GM12878 (cell line): ENCODE measurements around the gene SPATA22.

Experiments
- BCL11A ChIP-seq: IDR thresholded peaks from 2 replicates; pipeline ENCODE4 v1.6.1; 2011; ENCODE audit warnings: low read depth, low read length
- ETV6 ChIP-seq, 2 experiments: fragments of 450-650 bp in 1 of 2; IDR thresholded peaks in 1 of 2; conservative IDR thresholded peaks in 1 of 2; 2 replicates each; pipeline ENCODE4 v1.6.1; 2014; ENCODE audit warnings: antibody characterized with exemption in 1 of 2, borderline replicate concordance in 1 of 2, low read depth in 1 of 2, mild to moderate bottlenecking in 1 of 2, moderate library complexity in 1 of 2
- EZH2 ChIP-seq: IDR thresholded peaks from 2 replicates; pipeline ENCODE4 v1.6.1; 2012; ENCODE audit warnings: low read depth, mild to moderate bottlenecking, control low read depth, inconsistent platforms, low read length, borderline replicate concordance; ENCODE audit not compliant: control insufficient read depth
- HCFC1 ChIP-seq: fragments of 150-350 bp; IDR thresholded peaks from 2 replicates; pipeline ENCODE4 v1.6.1; 2014; ENCODE audit warnings: low read length
- MXI1 ChIP-seq: fragments of 150-350 bp; IDR thresholded peaks from 2 replicates; pipeline ENCODE4 v1.6.1; 2011; ENCODE audit warnings: low read depth, mild to moderate bottlenecking, inconsistent platforms, low read length, improper control_type of control experiment
- POLR2A ChIP-seq: IDR thresholded peaks from 2 replicates; pipeline ENCODE4 v1.6.1; 2011; ENCODE audit warnings: low read depth, mild to moderate bottlenecking, low read length
- TF ChIP-seq, protein P1 (sequence below): IDR thresholded peaks from 2 replicates; pipeline ENCODE4 v1.6.1; 2012; ENCODE audit warnings: low read depth, low read length, improper control_type of control experiment

GRCh38 chr17:3505008-3505407, 33.4 kb upstream of the SPATA22 start:
- no peak for TF ChIP-seq ETV6 (conservative IDR thresholded peaks at IDR 0.05 in 1 of 2, IDR thresholded peaks at IDR 0.05 in 1 of 2; ENCODE audit: borderline replicate concordance in 1 of 2, low read depth in 1 of 2)
- no peak for TF ChIP-seq EZH2
- TF ChIP-seq, protein P1, sequence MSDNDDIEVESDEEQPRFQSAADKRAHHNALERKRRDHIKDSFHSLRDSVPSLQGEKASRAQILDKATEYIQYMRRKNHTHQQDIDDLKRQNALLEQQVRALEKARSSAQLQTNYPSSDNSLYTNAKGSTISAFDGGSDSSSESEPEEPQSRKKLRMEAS = no peak
- no peak for TF ChIP-seq BCL11A
- no peak for TF ChIP-seq POLR2A
- no peak for TF ChIP-seq MXI1
- TF ChIP-seq HCFC1 = no peak
